ENCODE data around the gene MUC20. TPM values are rescaled to one million over a fixed set of nuclear protein-coding genes. Genes with fewer than 3 reads are reported as not detected.
"Not testable (repeated sequence)": the region's sequence is repeated elsewhere in the genome, so short reads cannot be mapped to it uniquely, and the experiment has no call there.

The MUC20 gene
- total RNA-seq, 3 donors from 2014 or later = 29.5 to 147 (median 112) TPM

DNA sequence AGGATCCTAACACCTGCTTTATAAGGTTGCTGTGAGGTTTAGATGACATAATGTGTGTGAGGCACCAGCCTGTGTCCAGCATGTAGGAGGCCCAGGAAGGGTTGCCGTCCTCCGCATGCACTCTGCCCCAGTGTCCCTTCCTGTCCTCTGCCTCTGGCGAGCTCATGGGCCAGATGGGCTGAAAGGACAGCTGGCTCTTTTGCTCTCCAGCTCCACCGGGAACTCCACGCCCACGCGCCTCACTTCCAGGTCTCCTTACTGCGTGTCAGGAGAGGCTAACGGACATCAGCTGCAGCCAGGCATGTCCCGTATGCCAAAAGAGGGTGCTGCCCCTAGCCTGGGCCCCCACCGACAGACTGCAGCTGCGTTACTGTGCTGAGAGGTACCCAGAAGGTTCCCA is 12.2 kb downstream of the MUC20 start:
- no peak overlapping the region for H3K4me3 ChIP-seq
- peaks cover 8% of the 10 kb centered on the region for H3K4me1 ChIP-seq (ENCODE audit: low read depth)
- TF ChIP-seq, protein P1, sequence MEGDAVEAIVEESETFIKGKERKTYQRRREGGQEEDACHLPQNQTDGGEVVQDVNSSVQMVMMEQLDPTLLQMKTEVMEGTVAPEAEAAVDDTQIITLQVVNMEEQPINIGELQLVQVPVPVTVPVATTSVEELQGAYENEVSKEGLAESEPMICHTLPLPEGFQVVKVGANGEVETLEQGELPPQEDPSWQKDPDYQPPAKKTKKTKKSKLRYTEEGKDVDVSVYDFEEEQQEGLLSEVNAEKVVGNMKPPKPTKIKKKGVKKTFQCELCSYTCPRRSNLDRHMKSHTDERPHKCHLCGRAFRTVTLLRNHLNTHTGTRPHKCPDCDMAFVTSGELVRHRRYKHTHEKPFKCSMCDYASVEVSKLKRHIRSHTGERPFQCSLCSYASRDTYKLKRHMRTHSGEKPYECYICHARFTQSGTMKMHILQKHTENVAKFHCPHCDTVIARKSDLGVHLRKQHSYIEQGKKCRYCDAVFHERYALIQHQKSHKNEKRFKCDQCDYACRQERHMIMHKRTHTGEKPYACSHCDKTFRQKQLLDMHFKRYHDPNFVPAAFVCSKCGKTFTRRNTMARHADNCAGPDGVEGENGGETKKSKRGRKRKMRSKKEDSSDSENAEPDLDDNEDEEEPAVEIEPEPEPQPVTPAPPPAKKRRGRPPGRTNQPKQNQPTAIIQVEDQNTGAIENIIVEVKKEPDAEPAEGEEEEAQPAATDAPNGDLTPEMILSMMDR (IDR thresholded peaks at IDR 0.05) = no peak
- H3K9me3 ChIP-seq = no peaks in the 10 kb centered on the region
- no peak for DNase-seq
- intact Hi-C loops (cut with DNase I, micrococcal nuclease) = no loop called here
- no peaks in the 10 kb centered on the region for H3K36me3 ChIP-seq (ENCODE audit: low read depth)
- ATAC-seq = peak; percentile 6

DNA sequence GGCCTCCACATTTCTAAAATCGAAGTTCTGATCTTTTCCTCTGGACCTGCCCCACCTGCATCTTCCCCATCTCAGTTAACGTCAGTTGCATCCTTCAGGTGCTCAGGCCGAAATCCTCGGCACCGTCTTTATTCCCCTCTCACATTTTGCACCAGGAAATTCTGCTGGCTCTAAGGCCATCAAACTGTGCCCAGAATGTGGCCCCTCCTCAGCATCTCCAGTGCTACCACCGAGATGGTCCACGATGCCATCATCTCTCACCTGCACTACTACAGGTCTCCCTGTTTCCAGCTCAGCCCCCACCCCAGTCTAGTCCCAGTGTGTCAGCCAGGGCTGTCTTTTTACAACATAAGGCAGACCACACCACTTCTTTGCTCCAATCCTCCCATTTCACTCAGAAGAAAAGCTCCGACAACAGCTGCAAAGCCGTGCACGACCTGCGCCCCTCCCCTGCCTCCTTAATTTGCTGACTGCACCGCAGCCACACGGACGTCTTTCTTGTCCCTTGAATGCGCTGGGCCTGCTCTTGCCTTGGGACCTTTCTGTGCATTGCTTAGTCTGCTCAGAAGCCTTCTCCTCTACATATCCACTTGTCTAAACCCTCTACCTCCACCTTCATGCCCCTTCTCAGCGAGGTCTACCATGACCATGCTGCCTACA is 14.4 kb downstream of the MUC20 start:
- Histone ChIP-seq H3K9me3 (no peaks in the 10 kb centered on the region), H3K36me3 (ENCODE audit: low read depth) (no peaks in the 10 kb centered on the region), H3K4me3 (no peak overlapping the region), H3K4me1 (ENCODE audit: low read depth) (no peaks in the 10 kb centered on the region)
- intact Hi-C loops (cut with DNase I, micrococcal nuclease) = no loop called here
- ATAC-seq (no peak), DNase-seq (no peak)
- TF ChIP-seq, protein P1 (IDR thresholded peaks at IDR 0.05) = no peak

DNA sequence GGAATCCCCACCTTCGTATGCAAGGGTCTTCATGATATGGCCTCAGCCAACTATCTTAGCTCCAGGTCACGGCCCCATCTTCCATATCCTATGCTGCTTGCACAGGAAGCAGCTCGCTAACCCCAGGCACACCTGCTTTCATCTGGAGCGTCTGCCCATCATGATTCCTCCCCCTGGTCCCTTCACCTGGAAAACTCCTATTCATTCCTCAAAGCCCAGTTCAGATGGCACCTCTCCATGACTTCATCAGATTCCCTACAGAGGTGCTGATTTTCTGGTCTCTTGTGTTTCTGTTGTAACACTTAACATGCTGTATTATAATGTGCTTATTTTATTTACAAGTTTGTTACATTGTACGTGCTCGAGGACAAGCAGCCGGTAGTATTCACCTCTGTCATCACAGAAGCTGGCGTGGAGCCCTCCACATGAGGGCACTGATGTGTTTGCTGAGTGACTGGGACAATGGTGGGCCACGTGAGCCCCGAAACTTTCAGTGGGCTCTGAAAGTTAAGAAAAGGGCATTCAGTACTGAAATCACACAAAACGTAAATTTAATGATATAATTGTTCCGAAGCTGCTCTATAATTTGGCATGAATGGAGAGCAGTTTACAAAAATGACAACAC is 16.2 kb downstream of the MUC20 start:
- H3K36me3 ChIP-seq (ENCODE audit: low read depth) = no peaks in the 10 kb centered on the region

DNA sequence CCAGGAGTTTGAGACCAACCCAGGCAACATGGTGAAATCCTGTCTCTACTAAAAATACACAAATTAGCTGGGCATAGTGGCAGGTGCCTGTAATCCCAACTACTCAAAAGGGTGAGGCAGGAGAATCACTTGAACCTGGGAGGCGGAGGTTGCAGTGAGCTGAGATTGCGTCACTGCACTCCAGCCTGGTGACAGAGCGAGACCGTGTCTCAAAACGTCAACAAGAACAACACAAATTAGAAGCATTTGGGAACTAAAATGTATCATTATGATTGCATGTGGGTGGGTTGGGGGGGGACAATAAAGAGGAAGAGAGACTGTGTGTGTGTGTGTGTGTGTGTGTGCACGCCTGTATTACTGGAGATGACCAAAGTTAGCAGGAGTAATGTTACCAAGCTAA is 17.0 kb downstream of the MUC20 start:
- H3K36me3 ChIP-seq (ENCODE audit: low read depth); H3K4me3 ChIP-seq; H3K4me1 ChIP-seq (ENCODE audit: low read depth); ATAC-seq; DNase-seq; H3K9me3 ChIP-seq; intact Hi-C loops (cut with DNase I, micrococcal nuclease): not testable (repeated sequence)

More for the DNA sequence above, 16.2 kb downstream of the MUC20 start:
- intact Hi-C loops (cut with DNase I, micrococcal nuclease) = no loop called here
- Histone ChIP-seq H3K4me3 (no peak overlapping the region), H3K9me3 (no peaks in the 10 kb centered on the region), H3K4me1 (ENCODE audit: low read depth) (no peaks in the 10 kb centered on the region)
- TF ChIP-seq, protein P1 (IDR thresholded peaks at IDR 0.05) = no peak
- DNase-seq = no peak
- no peak for ATAC-seq

DNA sequence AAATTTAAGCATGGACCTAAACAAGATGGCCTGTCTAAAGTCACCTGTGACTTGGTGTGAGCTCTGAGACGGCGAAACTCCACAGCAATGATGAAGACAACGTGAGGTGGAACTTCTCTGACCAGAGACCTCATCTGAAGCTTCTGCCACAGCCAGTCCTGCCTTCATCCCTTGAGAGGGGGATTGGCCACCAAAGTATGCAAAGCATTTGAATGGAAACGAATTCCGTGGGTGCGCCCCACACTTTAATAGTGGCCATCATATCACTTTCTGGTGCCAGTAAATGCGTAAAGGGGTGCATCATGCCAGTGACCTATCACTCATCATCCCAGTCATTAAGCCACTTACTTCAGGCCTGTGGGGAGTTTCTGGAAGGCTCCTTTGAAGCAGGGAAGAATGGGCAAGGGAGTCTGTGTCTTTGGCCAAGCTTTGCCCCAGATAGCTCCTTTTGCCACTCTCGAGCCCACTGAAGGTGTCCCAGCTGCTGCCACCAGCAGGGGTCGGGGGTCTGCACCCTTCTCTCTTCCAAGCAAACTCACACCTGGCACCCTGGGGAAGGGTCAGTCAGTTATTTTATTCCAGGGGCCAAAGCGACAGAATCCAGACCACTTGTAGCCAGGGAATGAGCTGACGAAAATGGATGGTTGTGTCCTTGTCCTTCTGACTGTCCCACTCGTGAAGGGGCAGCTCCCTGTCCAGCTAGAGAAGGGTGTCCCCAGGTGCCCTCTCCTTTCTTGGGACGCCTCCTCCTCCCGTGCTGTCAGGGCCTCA is 17.7 kb downstream of the MUC20 start:
- TF ChIP-seq, protein P1 (IDR thresholded peaks at IDR 0.05) = no peak
- ATAC-seq = no peak
- Histone ChIP-seq H3K36me3 (ENCODE audit: low read depth) (no peaks in the 10 kb centered on the region), H3K4me3 (no peak overlapping the region), H3K4me1 (ENCODE audit: low read depth) (no peaks in the 10 kb centered on the region), H3K9me3 (no peaks in the 10 kb centered on the region)
- peak in 1 of 3 donors; percentile 13 for DNase-seq
- intact Hi-C loops (cut with DNase I, micrococcal nuclease) = no loop called here

DNA sequence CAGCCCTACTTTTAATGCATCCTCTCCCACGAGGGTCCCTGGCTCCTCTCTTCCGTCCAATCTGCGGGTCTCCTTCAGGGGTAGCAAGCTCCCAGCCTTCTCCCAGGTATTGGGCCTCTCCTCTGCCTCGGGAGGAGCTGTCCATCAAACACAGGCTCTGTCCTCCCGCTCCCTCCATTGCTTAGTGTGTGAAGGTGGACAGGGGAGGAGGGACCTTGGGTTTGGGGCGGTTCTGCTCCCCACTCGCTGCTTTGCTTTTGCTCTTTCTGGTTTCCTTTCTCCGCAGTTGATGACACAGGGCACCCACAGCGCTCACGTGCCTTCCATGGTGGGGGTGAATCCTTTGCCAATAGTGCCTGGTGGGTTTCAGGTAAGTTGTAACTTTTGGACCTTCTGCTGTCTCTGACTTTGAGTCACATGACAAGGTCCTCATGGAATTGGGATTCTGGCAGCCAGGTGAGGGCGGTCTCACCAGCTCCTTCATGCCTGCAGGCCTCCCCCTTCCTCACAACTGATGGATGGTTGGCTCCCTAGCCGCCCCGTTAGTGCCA is 18.9 kb downstream of the MUC20 start:
- TF ChIP-seq, protein P1 (IDR thresholded peaks at IDR 0.05) = no peak
- intact Hi-C loops (cut with DNase I, micrococcal nuclease) = no loop called here
- Histone ChIP-seq H3K9me3 (no peaks in the 10 kb centered on the region), H3K4me1 (ENCODE audit: low read depth) (no peaks in the 10 kb centered on the region), H3K36me3 (ENCODE audit: low read depth) (no peaks in the 10 kb centered on the region), H3K4me3 (no peak overlapping the region)
- no peak for DNase-seq
- no peak for ATAC-seq

Measured in mucosa of descending colon (tissue), 3 donors.